Liver (tissue), 9 donors: ENCODE results near the gene FBXL22. TPM values are rescaled to one million over a fixed set of nuclear protein-coding genes. Genes with fewer than 3 reads are reported as not detected.

Experiments
- DNase-seq: peaks from one replicate; pipeline ENCODE4 v3.0.0-alpha.2; 2017; ENCODE audit warnings: low spot score
- H3K27ac ChIP-seq, 2 donors: one replicate each; pipeline ENCODE4 v1.7.0; 2013; ENCODE audit warnings: inconsistent platforms in 2 of 2, low read length in 2 of 2, control low read depth in 1 of 2, low read depth in 1 of 2, mild to moderate bottlenecking in 1 of 2
- H3K27me3 ChIP-seq, 4 donors: one replicate each; pipeline versions ENCODE4 v1.6.1 to v1.7.0; 2013; ENCODE audit warnings: low read length in 3 of 4, inconsistent platforms in 1 of 4, mild to moderate bottlenecking in 1 of 4, moderate library complexity in 1 of 4; ENCODE audit not compliant: control insufficient read depth in 4 of 4, insufficient read depth in 4 of 4
- H3K36me3 ChIP-seq, 4 donors: one replicate each; pipeline versions ENCODE4 v1.6.1 to v1.7.0; 2013; ENCODE audit warnings: low read length in 3 of 4, mild to moderate bottlenecking in 3 of 4, low read depth in 1 of 4, moderate library complexity in 1 of 4; ENCODE audit not compliant: control insufficient read depth in 4 of 4, insufficient read depth in 3 of 4
- H3K4me1 ChIP-seq, 4 donors: one replicate each; pipeline versions ENCODE4 v1.6.1 to v1.7.0; 2013; ENCODE audit warnings: low read length in 3 of 4, mild to moderate bottlenecking in 3 of 4, moderate library complexity in 1 of 4; ENCODE audit not compliant: control insufficient read depth in 4 of 4, insufficient read depth in 4 of 4
- H3K4me3 ChIP-seq, 3 donors: one replicate each; pipeline versions ENCODE4 v1.6.1 to v1.7.0; 2013; ENCODE audit warnings: low read length in 3 of 3, control low read depth in 1 of 3, low read depth in 1 of 3, mild to moderate bottlenecking in 1 of 3
- H3K9ac ChIP-seq, 2 donors: one replicate each; pipeline ENCODE4 v1.7.0; 2013; ENCODE audit warnings: low read length in 2 of 2, mild to moderate bottlenecking in 2 of 2, moderate library complexity in 2 of 2, control low read depth in 1 of 2, low read depth in 1 of 2
- H3K9me3 ChIP-seq, 4 donors: one replicate each; pipeline versions ENCODE4 v1.6.1 to v1.7.0; 2013; ENCODE audit warnings: low read length in 3 of 4; ENCODE audit not compliant: control insufficient read depth in 4 of 4
- EGR1 ChIP-seq, 2 donors: IDR thresholded peaks; 2 replicates each; pipeline ENCODE4 v1.6.1; 2016 to 2018; ENCODE audit warnings: antibody characterized with exemption in 2 of 2, low read depth in 2 of 2
- FOXA1 ChIP-seq: IDR thresholded peaks from 2 replicates; pipeline ENCODE4 v1.6.1; 2016; ENCODE audit warnings: antibody characterized with exemption
- FOXA2 ChIP-seq: IDR thresholded peaks from 2 replicates; pipeline ENCODE4 v1.6.1; 2016; ENCODE audit warnings: antibody characterized with exemption
- GABPA ChIP-seq, 2 donors: IDR thresholded peaks in 1 of 2; conservative IDR thresholded peaks in 1 of 2; 2 replicates each; pipeline ENCODE4 v1.6.1; 2016; ENCODE audit warnings: antibody characterized with exemption in 2 of 2, mild to moderate bottlenecking in 1 of 2, moderate library complexity in 1 of 2
- HNF4A ChIP-seq, 2 donors: conservative IDR thresholded peaks; 2 replicates each; pipeline ENCODE4 v1.6.1; 2016; ENCODE audit warnings: antibody characterized with exemption in 2 of 2, mild to moderate bottlenecking in 2 of 2
- HNF4G ChIP-seq: IDR thresholded peaks from 2 replicates; pipeline ENCODE4 v1.6.1; 2016; ENCODE audit warnings: antibody characterized with exemption
- JUND ChIP-seq, 2 donors: IDR thresholded peaks; 2 replicates each; pipeline ENCODE4 v1.6.1; 2016; ENCODE audit warnings: antibody characterized with exemption in 2 of 2
- NR2F2 ChIP-seq: IDR thresholded peaks from 2 replicates; pipeline ENCODE4 v1.6.1; 2016; ENCODE audit warnings: antibody characterized with exemption
- RAD21 ChIP-seq, 2 donors: IDR thresholded peaks; 2 replicates each; pipeline ENCODE4 v1.6.1; 2016; ENCODE audit warnings: antibody characterized with exemption in 2 of 2, mild to moderate bottlenecking in 2 of 2
- RXRA ChIP-seq, 2 donors: IDR thresholded peaks; 2 replicates each; pipeline ENCODE4 v1.6.1; 2017 to 2018; ENCODE audit warnings: antibody characterized with exemption in 2 of 2, mild to moderate bottlenecking in 1 of 2
- SP1 ChIP-seq: IDR thresholded peaks from 2 replicates; pipeline ENCODE4 v1.6.1; 2018; ENCODE audit warnings: antibody characterized with exemption, mild to moderate bottlenecking
- TAF1 ChIP-seq: conservative IDR thresholded peaks from 2 replicates; pipeline ENCODE4 v1.6.1; 2016; ENCODE audit warnings: antibody characterized with exemption, mild to moderate bottlenecking
- YY1 ChIP-seq: IDR thresholded peaks from 2 replicates; pipeline ENCODE4 v1.6.1; 2016; ENCODE audit warnings: antibody characterized with exemption, mild to moderate bottlenecking
- WGBS: extraction: QIAGEN DNeasy Blood & Tissue Kit; methylation state at CpG from one replicate; pipeline ENCODE4 v1.1.7; 2013; 5-methylcytosine and 5-hydroxymethylcytosine counted together
- polyA plus RNA-seq, 2 donors: library from polyadenylated mRNA; stranded (reverse) in 1 of 2; unstranded in 1 of 2; fragments of 200-250 nt in 1 of 2; fragments of >200 nt in 1 of 2; fragmentation: Nextera tagmentation in 1 of 2; extraction: Ambion mirVana in 1 of 2; gene quantifications; one replicate each; pipeline versions ENCODE4 v1.2.1 to v1.2.3, GENCODE V29; 2013 to 2015
- total RNA-seq, 2 donors: library from RNA; depleted of rRNA; stranded (reverse); fragments of >200 nt; gene quantifications; one replicate each; pipeline ENCODE4 v1.2.3, GENCODE V29; 2014
- TF ChIP-seq, protein P1 (sequence below): fragments of 150-350 bp; IDR thresholded peaks from 2 replicates; pipeline ENCODE4 v1.5.1; 2017; ENCODE audit warnings: improper control_type of control experiment, low read depth, low read length; ENCODE audit not compliant: missing input control
- TF ChIP-seq, protein P2 (sequence below): IDR thresholded peaks from 2 replicates; pipeline ENCODE4 v1.6.1; 2016; ENCODE audit warnings: antibody characterized with exemption
- TF ChIP-seq, protein P3 (sequence below): IDR thresholded peaks from 2 replicates; pipeline ENCODE4 v1.6.1; 2016; ENCODE audit warnings: antibody characterized with exemption, mild to moderate bottlenecking
- TF ChIP-seq, protein P4 (sequence below): IDR thresholded peaks from 2 replicates; pipeline ENCODE4 v1.6.1; 2016; ENCODE audit warnings: antibody characterized with exemption
- TF ChIP-seq, protein P5 (sequence below): IDR thresholded peaks from 2 replicates; pipeline ENCODE4 v1.6.1; 2016; ENCODE audit warnings: antibody characterized with exemption
- donor health status: healthy.
- donor health status: healthy.
- donor health status: healthy.
- donor health status: healthy.
- donor health status: healthy.

FBXL22 gene
- total and polyA plus RNA-seq, 4 donors: 0.18 to 0.29 (median 0.22) TPM

DNA sequence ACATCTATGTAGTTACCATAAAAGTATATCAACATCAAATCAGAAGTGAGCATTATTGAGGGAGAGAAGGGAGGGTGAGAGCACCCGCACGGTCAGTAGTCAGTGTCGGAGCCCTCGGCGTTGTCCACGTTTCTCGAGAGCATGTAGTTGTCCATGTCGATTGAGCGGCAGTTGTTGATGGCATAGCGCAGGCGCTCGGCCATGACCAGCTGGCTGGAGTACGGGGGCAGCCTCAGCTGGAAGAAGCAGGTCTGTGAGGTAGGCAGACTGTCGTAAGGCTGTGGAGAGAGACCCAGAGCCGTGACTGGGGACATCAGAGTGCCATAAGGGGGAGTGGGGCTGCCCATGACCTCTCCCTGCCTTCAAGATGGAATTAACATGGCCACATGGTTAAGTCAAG, 11.8 kb downstream of the FBXL22 start (continued):
- TF ChIP-seq, protein P1, sequence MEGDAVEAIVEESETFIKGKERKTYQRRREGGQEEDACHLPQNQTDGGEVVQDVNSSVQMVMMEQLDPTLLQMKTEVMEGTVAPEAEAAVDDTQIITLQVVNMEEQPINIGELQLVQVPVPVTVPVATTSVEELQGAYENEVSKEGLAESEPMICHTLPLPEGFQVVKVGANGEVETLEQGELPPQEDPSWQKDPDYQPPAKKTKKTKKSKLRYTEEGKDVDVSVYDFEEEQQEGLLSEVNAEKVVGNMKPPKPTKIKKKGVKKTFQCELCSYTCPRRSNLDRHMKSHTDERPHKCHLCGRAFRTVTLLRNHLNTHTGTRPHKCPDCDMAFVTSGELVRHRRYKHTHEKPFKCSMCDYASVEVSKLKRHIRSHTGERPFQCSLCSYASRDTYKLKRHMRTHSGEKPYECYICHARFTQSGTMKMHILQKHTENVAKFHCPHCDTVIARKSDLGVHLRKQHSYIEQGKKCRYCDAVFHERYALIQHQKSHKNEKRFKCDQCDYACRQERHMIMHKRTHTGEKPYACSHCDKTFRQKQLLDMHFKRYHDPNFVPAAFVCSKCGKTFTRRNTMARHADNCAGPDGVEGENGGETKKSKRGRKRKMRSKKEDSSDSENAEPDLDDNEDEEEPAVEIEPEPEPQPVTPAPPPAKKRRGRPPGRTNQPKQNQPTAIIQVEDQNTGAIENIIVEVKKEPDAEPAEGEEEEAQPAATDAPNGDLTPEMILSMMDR: no peak
- TF ChIP-seq FOXA2 (no peak), NR2F2 (no peak), GABPA (IDR thresholded peaks at IDR 0.05 in 1 of 2, conservative IDR thresholded peaks at IDR 0.05 in 1 of 2) (no peak)
- TF ChIP-seq, protein P2, sequence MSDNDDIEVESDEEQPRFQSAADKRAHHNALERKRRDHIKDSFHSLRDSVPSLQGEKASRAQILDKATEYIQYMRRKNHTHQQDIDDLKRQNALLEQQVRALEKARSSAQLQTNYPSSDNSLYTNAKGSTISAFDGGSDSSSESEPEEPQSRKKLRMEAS: no peak

DNA sequence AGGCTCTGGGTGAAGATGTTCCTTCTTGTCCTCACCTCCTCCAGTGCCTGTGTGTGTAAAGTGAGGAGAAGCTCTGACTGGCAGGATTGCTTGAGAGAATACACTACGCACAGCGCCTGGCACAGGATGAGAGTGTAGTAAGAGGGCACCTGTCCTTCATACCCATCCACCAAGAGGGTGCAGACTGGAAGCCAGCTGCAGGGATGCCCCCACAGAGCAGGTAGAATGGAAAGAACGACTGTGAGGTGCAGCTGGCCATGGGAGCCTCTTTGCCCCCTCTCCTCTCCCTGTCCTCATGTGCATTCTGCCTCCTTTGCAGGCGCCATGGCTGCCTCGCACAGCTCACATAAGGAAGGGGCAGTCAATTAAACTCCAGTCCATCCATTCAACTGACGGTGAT, 12.3 kb downstream of the FBXL22 start:
- H3K4me3 ChIP-seq: no peak overlapping the region
- H3K9ac ChIP-seq: no peak overlapping the region
- WGBS: 91% methylated on average over 6 of the region's 6 CpGs
- DNase-seq: no peak
- TF ChIP-seq, protein P3, sequence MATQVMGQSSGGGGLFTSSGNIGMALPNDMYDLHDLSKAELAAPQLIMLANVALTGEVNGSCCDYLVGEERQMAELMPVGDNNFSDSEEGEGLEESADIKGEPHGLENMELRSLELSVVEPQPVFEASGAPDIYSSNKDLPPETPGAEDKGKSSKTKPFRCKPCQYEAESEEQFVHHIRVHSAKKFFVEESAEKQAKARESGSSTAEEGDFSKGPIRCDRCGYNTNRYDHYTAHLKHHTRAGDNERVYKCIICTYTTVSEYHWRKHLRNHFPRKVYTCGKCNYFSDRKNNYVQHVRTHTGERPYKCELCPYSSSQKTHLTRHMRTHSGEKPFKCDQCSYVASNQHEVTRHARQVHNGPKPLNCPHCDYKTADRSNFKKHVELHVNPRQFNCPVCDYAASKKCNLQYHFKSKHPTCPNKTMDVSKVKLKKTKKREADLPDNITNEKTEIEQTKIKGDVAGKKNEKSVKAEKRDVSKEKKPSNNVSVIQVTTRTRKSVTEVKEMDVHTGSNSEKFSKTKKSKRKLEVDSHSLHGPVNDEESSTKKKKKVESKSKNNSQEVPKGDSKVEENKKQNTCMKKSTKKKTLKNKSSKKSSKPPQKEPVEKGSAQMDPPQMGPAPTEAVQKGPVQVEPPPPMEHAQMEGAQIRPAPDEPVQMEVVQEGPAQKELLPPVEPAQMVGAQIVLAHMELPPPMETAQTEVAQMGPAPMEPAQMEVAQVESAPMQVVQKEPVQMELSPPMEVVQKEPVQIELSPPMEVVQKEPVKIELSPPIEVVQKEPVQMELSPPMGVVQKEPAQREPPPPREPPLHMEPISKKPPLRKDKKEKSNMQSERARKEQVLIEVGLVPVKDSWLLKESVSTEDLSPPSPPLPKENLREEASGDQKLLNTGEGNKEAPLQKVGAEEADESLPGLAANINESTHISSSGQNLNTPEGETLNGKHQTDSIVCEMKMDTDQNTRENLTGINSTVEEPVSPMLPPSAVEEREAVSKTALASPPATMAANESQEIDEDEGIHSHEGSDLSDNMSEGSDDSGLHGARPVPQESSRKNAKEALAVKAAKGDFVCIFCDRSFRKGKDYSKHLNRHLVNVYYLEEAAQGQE: no peak
- TF ChIP-seq SP1 (no peak), HNF4G (no peak), TAF1 (no peak), FOXA2 (no peak), JUND (IDR thresholded peaks at IDR 0.05) (no peak), RXRA (IDR thresholded peaks at IDR 0.05) (no peak), NR2F2 (no peak), HNF4A (conservative IDR thresholded peaks at IDR 0.05) (no peak), EGR1 (IDR thresholded peaks at IDR 0.05; ENCODE audit: low read depth in 2 of 2) (no peak), RAD21 (IDR thresholded peaks at IDR 0.05) (no peak), YY1 (no peak), GABPA (IDR thresholded peaks at IDR 0.05 in 1 of 2, conservative IDR thresholded peaks at IDR 0.05 in 1 of 2) (no peak), FOXA1 (no peak)
- TF ChIP-seq, protein P4, sequence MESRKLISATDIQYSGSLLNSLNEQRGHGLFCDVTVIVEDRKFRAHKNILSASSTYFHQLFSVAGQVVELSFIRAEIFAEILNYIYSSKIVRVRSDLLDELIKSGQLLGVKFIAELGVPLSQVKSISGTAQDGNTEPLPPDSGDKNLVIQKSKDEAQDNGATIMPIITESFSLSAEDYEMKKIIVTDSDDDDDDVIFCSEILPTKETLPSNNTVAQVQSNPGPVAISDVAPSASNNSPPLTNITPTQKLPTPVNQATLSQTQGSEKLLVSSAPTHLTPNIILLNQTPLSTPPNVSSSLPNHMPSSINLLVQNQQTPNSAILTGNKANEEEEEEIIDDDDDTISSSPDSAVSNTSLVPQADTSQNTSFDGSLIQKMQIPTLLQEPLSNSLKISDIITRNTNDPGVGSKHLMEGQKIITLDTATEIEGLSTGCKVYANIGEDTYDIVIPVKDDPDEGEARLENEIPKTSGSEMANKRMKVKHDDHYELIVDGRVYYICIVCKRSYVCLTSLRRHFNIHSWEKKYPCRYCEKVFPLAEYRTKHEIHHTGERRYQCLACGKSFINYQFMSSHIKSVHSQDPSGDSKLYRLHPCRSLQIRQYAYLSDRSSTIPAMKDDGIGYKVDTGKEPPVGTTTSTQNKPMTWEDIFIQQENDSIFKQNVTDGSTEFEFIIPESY: no peak
- TF ChIP-seq, protein P5, sequence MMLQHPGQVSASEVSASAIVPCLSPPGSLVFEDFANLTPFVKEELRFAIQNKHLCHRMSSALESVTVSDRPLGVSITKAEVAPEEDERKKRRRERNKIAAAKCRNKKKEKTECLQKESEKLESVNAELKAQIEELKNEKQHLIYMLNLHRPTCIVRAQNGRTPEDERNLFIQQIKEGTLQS: no peak
- TF ChIP-seq, protein P1: no peak
- TF ChIP-seq, protein P2: no peak
- no peaks in the 10 kb centered on the region for H3K4me1 ChIP-seq
- H3K27me3 ChIP-seq: no peaks in the 10 kb centered on the region
- no peaks in the 10 kb centered on the region for H3K9me3 ChIP-seq
- H3K36me3 ChIP-seq: peaks cover 6 to 42% (median 25%) of the 10 kb centered on the region in 4 donors
- no peak overlapping the region for H3K27ac ChIP-seq
